Endothelial cell of umbilical vein (primary cell): ENCODE results near the gene TLR6. TPM values are rescaled to one million over a fixed set of nuclear protein-coding genes. Genes with fewer than 3 reads are reported as not detected.

ENCODE experiments used
- BruUV-seq: library from RNA; stranded (reverse); fragments of 400-500 nt; replicated peaks from 2 replicates; lab custom pipeline; 2021; lab: Mats Ljungman, UMichigan
- CTCF ChIA-PET: fragments of 300-600, 350-600 bp; sonication (Branson Sonifier 250); formaldehyde crosslinking; loops from one replicate; lab custom pipeline; 2021; ENCODE audit warnings: antibody characterized with exemption, inconsistent platforms; lab: Charles Lee
- POLR2A ChIA-PET: fragments of 300-600, 350-600 bp; sonication (Branson Sonifier 250); formaldehyde crosslinking; loops from one replicate; lab custom pipeline; 2021; ENCODE audit warnings: antibody characterized with exemption, inconsistent platforms; lab: Charles Lee
- DNase-seq: peaks from one replicate; pipeline ENCODE4 v3.0.0-alpha.2; 2011; ENCODE audit warnings: low read depth, low spot score
- FAIRE-seq: peaks from 2 replicates; lab custom pipeline; 2011; peaks lifted over from hg19 to GRCh38; lab: Jason Lieb, UNC
- H2AFZ ChIP-seq: 2 replicates; pipeline ENCODE4 v1.6.0; 2012; ENCODE audit warnings: low read depth, low read length, control low read depth, inconsistent platforms
- H3K27ac ChIP-seq: 2 replicates; pipeline ENCODE4 v1.5.1; 2011; ENCODE audit warnings: low read depth, mild to moderate bottlenecking, control low read depth, low read length, moderate library complexity; ENCODE audit not compliant: insufficient read depth
- H3K27me3 ChIP-seq, 2 experiments: 2 replicates each; pipeline versions ENCODE4 v1.6.0 to v1.6.1; 2011; ENCODE audit warnings: low read length in 2 of 2, mixed read lengths in 1 of 2; ENCODE audit not compliant: control insufficient read depth in 2 of 2, insufficient read depth in 2 of 2
- H3K36me3 ChIP-seq, 2 experiments: 2 replicates in 1 of 2; 3 replicates in 1 of 2; pipeline ENCODE4 v1.5.1; 2011; ENCODE audit warnings: low read length in 2 of 2, mild to moderate bottlenecking in 1 of 2, moderate library complexity in 1 of 2; ENCODE audit not compliant: control insufficient read depth in 2 of 2, insufficient read depth in 2 of 2; ENCODE audit errors: extremely low read depth in 1 of 2
- H3K4me1 ChIP-seq: 3 replicates; pipeline ENCODE4 v1.5.1; 2011; ENCODE audit warnings: mild to moderate bottlenecking, low read length; ENCODE audit not compliant: control insufficient read depth, insufficient read depth; ENCODE audit errors: extremely low read depth
- H3K4me2 ChIP-seq: 2 replicates; pipeline ENCODE4 v1.6.1; 2011; ENCODE audit warnings: low read length, control low read depth, mixed read lengths; ENCODE audit not compliant: insufficient read depth
- H3K4me3 ChIP-seq, 3 experiments: fragments of 200-600 bp in 1 of 3; sonication (generic), shearing (Covaris generic) in 1 of 3; replicated peaks in 1 of 3; 2 replicates each; pipeline ENCODE4 v1.5.1; 2011 to 2016; ENCODE audit warnings: control low read depth in 3 of 3, low read length in 3 of 3, mild to moderate bottlenecking in 2 of 3, inconsistent platforms in 1 of 3, low read depth in 1 of 3, moderate library complexity in 1 of 3; ENCODE audit not compliant: insufficient read depth in 1 of 3
- H3K79me2 ChIP-seq: 2 replicates; pipeline ENCODE4 v1.6.0; 2012; ENCODE audit warnings: low read length, inconsistent platforms; ENCODE audit not compliant: control insufficient read depth, insufficient read depth
- H3K9ac ChIP-seq: replicated peaks from 2 replicates; pipeline ENCODE3; 2011; ENCODE audit warnings: low read length, control low read depth; ENCODE audit not compliant: insufficient read depth; ENCODE audit errors: extremely low read depth
- H3K9me1 ChIP-seq: replicated peaks from 3 replicates; pipeline ENCODE4 v1.6.0; 2011; ENCODE audit warnings: mild to moderate bottlenecking, low read length; ENCODE audit not compliant: control insufficient read depth, insufficient read depth; ENCODE audit errors: extremely low read depth
- H3K9me3 ChIP-seq: replicated peaks from 2 replicates; pipeline ENCODE4 v1.5.1; 2012; ENCODE audit warnings: low read length, inconsistent platforms; ENCODE audit not compliant: control insufficient read depth, insufficient read depth
- H4K20me1 ChIP-seq: replicated peaks from 2 replicates; pipeline ENCODE3; 2011; ENCODE audit warnings: mild to moderate bottlenecking, low read length; ENCODE audit not compliant: control insufficient read depth, insufficient read depth; ENCODE audit errors: extremely low read depth
- EZH2 ChIP-seq: IDR thresholded peaks from 2 replicates; pipeline ENCODE4 v1.6.1; 2012; ENCODE audit warnings: borderline replicate concordance, low read depth, mild to moderate bottlenecking, moderate library complexity, low read length, inconsistent platforms; ENCODE audit not compliant: severe bottlenecking
- FOS ChIP-seq: IDR thresholded peaks from 2 replicates; pipeline ENCODE4 v1.6.1; 2011; ENCODE audit warnings: mild to moderate bottlenecking, low read length, moderate library complexity, borderline replicate concordance; ENCODE audit not compliant: insufficient read depth
- GATA2 ChIP-seq: IDR thresholded peaks from 2 replicates; pipeline ENCODE4 v1.7.0; 2011; ENCODE audit warnings: low read depth, mild to moderate bottlenecking, moderate library complexity, mixed read lengths, low read length; ENCODE audit not compliant: insufficient read length, insufficient read depth
- JUN ChIP-seq: IDR thresholded peaks from 2 replicates; pipeline ENCODE4 v1.6.1; 2011; ENCODE audit warnings: borderline replicate concordance, low read depth; ENCODE audit not compliant: insufficient read length, insufficient read depth
- MYC ChIP-seq: IDR thresholded peaks from one replicate; pipeline ENCODE4 v1.6.1; 2011; ENCODE audit warnings: mild to moderate bottlenecking, low read depth, low read length
- POLR2A ChIP-seq: IDR thresholded peaks from 2 replicates; pipeline ENCODE4 v1.6.1; 2012; ENCODE audit warnings: low read depth, mild to moderate bottlenecking, control low read depth, low read length
- POLR2AphosphoS5 ChIP-seq: IDR thresholded peaks from 2 replicates; pipeline ENCODE4 v1.6.1; 2012; ENCODE audit warnings: low read depth, mild to moderate bottlenecking, control low read depth, low read length, moderate library complexity; ENCODE audit not compliant: insufficient read depth
- dilution Hi-C: fragments of 300-500 bp; cut with MboI; formaldehyde crosslinking; loops from one replicate; pipeline ENCODE4 v1.15.0; 2019; ENCODE audit warnings: low sequenced_read_pairs; ENCODE audit not compliant: extremely low pct_ligation_motif_present
- intact Hi-C: fragments of 100-400 bp; cut with micrococcal nuclease; formaldehyde crosslinking; loops from one replicate; pipeline ENCODE4 v1.10.0; 2022
- polyA plus RNA-seq, 4 experiments: library from polyadenylated mRNA; depleted of rRNA in 3 of 4; stranded (reverse) in 3 of 4; unstranded in 1 of 4; fragments of >200 nt; gene quantifications; 2 replicates each; pipeline versions ENCODE4 v1.2.1 to v1.2.3, GENCODE V29; 2011 to 2012; ENCODE audit warnings: missing spikeins in 1 of 4
- total RNA-seq: library from RNA; stranded (reverse); gene quantifications from 2 replicates; pipeline ENCODE4 v1.2.3, GENCODE V29; 2021
- TF ChIP-seq, protein P1 (sequence below): IDR thresholded peaks from 2 replicates; pipeline ENCODE4 v1.6.1; 2011; ENCODE audit not compliant: insufficient read depth, insufficient read length
- TF ChIP-seq, protein P2 (sequence below), 2 donors: IDR thresholded peaks; 1 replicate in 1 of 2; 2 replicates in 1 of 2; pipeline ENCODE4 v1.5.1; 2011; ENCODE audit warnings: low read length in 2 of 2, mild to moderate bottlenecking in 2 of 2, moderate library complexity in 2 of 2, control low read depth in 1 of 2, inconsistent platforms in 1 of 2, low read depth in 1 of 2; ENCODE audit not compliant: insufficient read depth in 1 of 2; ENCODE audit errors: extremely low read depth in 1 of 2

Gene TLR6
- total and polyA plus RNA-seq, 2 donors (not counting 3 experiments of a cell fraction or from before 2014, with no cell fraction given) = 0.19 to 1.7 TPM

DNA sequence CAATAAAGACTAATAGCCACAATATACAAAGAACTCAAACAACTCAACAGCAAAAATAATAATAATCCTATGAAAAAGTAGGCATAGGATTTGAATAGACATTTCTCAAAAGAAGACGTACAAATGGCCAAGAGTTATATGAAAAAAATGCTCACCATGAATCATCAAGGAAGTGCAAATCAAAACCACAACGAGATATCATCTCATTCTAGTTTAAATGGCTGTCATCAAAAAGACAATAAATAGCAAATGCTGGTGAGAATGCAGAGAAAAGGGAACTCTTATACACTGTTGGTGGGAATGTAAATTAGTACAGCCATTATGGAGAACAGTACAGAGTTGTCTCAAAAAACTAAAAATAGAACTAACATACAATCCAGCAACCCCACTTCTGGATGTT is 18.8 kb downstream of the TLR6 start:
- dilution Hi-C loops = no loop called here
- H3K4me3 ChIP-seq = no peak overlapping the region
- intact Hi-C loops = no loop called here
- BruUV-seq = no TSS peak
- DNase-seq (peak; percentile 29), FAIRE-seq (peak; percentile 24)
- no peak for TF ChIP-seq MYC
- TF ChIP-seq JUN = peak; percentile 14
- peak; percentile 85 for TF ChIP-seq GATA2
- TF ChIP-seq EZH2 = no peak
- TF ChIP-seq POLR2A = no peak
- TF ChIP-seq, protein P1, sequence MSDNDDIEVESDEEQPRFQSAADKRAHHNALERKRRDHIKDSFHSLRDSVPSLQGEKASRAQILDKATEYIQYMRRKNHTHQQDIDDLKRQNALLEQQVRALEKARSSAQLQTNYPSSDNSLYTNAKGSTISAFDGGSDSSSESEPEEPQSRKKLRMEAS = no peak
- TF ChIP-seq, protein P2, sequence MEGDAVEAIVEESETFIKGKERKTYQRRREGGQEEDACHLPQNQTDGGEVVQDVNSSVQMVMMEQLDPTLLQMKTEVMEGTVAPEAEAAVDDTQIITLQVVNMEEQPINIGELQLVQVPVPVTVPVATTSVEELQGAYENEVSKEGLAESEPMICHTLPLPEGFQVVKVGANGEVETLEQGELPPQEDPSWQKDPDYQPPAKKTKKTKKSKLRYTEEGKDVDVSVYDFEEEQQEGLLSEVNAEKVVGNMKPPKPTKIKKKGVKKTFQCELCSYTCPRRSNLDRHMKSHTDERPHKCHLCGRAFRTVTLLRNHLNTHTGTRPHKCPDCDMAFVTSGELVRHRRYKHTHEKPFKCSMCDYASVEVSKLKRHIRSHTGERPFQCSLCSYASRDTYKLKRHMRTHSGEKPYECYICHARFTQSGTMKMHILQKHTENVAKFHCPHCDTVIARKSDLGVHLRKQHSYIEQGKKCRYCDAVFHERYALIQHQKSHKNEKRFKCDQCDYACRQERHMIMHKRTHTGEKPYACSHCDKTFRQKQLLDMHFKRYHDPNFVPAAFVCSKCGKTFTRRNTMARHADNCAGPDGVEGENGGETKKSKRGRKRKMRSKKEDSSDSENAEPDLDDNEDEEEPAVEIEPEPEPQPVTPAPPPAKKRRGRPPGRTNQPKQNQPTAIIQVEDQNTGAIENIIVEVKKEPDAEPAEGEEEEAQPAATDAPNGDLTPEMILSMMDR (IDR thresholded peaks at IDR 0.05; ENCODE audit: extremely low read depth in 1 of 2, insufficient read depth in 1 of 2, low read depth in 1 of 2, low read length in 2 of 2) = no peak
- TF ChIP-seq FOS = peak; percentile 62
- TF ChIP-seq POLR2AphosphoS5 = peak; percentile 19
- CTCF ChIA-PET = no interaction called here
- H3K36me3 ChIP-seq = no peaks in the 10 kb centered on the region
- peaks cover 5 to 12% of the 10 kb centered on the region in 2 experiments for H3K27me3 ChIP-seq
- H4K20me1 ChIP-seq = no peaks in the 10 kb centered on the region
- POLR2A ChIA-PET = no interaction called here
- no peak overlapping the region for H3K4me2 ChIP-seq
- no peak overlapping the region for H2AFZ ChIP-seq
- H3K9me3 ChIP-seq = no peaks in the 10 kb centered on the region
- H3K9me1 ChIP-seq = no peaks in the 10 kb centered on the region
- peaks cover 10% of the 10 kb centered on the region for H3K4me1 ChIP-seq
- H3K27ac ChIP-seq = no peak overlapping the region
- no peak overlapping the region for H3K9ac ChIP-seq
- no peaks in the 10 kb centered on the region for H3K79me2 ChIP-seq
